ENCODE measurements around the gene TBC1D3C.
"Not testable (repeated sequence)": the region's sequence is repeated elsewhere in the genome, so short reads cannot be mapped to it uniquely, and the experiment has no call there.

TBC1D3C gene

GRCh38 chr17:38068534-38068933 is at the start of gene TBC1D3C:
Gene TBC1D3C, minus strand, starts transcription at chr17:38068634. Its CDS starts 1,568 bp downstream, at chr17:38067066.
- FAIRE-seq; DNase-seq (ENCODE audit: insufficient read length, low spot score): not testable (repeated sequence)

- not testable (repeated sequence) for FAIRE-seq; DNase-seq (ENCODE audit: insufficient read length, low spot score)
Observed at GRCh38 chr17:38099262-38099661, 30.8 kb upstream of the TBC1D3C start.

- DNase-seq (ENCODE audit: insufficient read length, low spot score); FAIRE-seq: not testable (repeated sequence)
Observed at GRCh38 chr17:38094059-38094694, 25.7 kb upstream of the TBC1D3C start.

DNA sequence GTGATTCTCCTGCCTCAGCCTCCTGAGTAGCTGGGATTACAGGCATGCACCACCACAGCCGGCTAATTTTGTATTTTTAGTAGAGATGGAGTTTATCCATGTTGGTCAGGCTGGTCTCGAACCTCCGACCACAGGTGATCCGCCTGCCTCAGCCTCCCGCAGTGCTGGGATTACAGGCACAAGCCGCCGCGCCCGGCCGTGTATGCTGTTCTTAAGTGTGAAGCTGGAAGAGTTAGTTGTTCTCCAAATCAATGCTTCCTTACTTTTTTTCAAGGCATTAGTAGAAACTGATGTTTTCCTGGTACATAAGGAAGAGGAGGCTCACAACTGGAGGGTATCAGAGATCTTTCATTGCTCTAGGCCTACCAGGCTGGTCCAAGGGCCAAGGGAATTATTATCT is 19.7 kb upstream of the TBC1D3C start:
- FAIRE-seq; DNase-seq (ENCODE audit: insufficient read length, low spot score): not testable (repeated sequence)

GRCh38 chr17:38087344-38087743 is 18.9 kb upstream of the TBC1D3C start:
- FAIRE-seq; DNase-seq (ENCODE audit: insufficient read length, low spot score): not testable (repeated sequence)

Measured in D721Med (cell line).